B cell (primary cell): Measurements from ENCODE around the gene DFFB. TPM values are rescaled to one million over a fixed set of nuclear protein-coding genes. Genes with fewer than 3 reads are reported as not detected.

ENCODE experiments used
- ATAC-seq: fragments of 200-7000 bp; cut with Tn5 transposase; one replicate; pipeline ENCODE4 v1.10.0; 2021; ENCODE audit warnings: low read depth, mild to moderate bottlenecking, moderate number of reproducible peaks, moderate library complexity
- CTCF ChIA-PET: fragments of 350-600 bp; sonication (Branson Sonifier 250); formaldehyde crosslinking; loops from one replicate; lab custom pipeline; 2021; ENCODE audit warnings: antibody characterized with exemption, inconsistent platforms; lab: Charles Lee
- POLR2A ChIA-PET: fragments of 350-600 bp; sonication (Branson Sonifier 250); formaldehyde crosslinking; loops from one replicate; lab custom pipeline; 2021; ENCODE audit warnings: antibody characterized with exemption; lab: Charles Lee
- DNase-seq: peaks from one replicate; pipeline ENCODE4 v3.0.0; 2013
- H2AFZ ChIP-seq: 2 replicates; pipeline ENCODE4 v1.6.1; 2012; ENCODE audit warnings: mild to moderate bottlenecking, low read depth, low read length; ENCODE audit not compliant: insufficient read depth, poor library complexity, severe bottlenecking
- H3K27ac ChIP-seq, 2 donors: 1 replicate in 1 of 2; 2 replicates in 1 of 2; pipeline ENCODE4 v1.5.1; 2012 to 2013; ENCODE audit warnings: low read length in 2 of 2, mild to moderate bottlenecking in 2 of 2, moderate library complexity in 1 of 2
- H3K27me3 ChIP-seq, 4 experiments: fragments of 200-600 bp in 1 of 4; sonication (generic) in 1 of 4; replicated peaks in 1 of 4; 1 replicate in 2 of 4; 2 replicates in 2 of 4; pipeline versions ENCODE4 v1.6.1 to v1.7.0; 2013 to 2016; ENCODE audit warnings: low read length in 3 of 4, mild to moderate bottlenecking in 2 of 4, mixed read lengths in 1 of 4, moderate library complexity in 1 of 4; ENCODE audit not compliant: insufficient read depth in 4 of 4, control insufficient read depth in 3 of 4; ENCODE audit errors: control extremely low read depth in 1 of 4
- H3K36me3 ChIP-seq, 2 experiments: replicated peaks in 1 of 2; 1 replicate in 1 of 2; 2 replicates in 1 of 2; pipeline versions ENCODE4 v1.6.1 to v1.7.1; 2013; ENCODE audit warnings: low read length in 1 of 2; ENCODE audit not compliant: insufficient read depth in 2 of 2, control insufficient read depth in 1 of 2; ENCODE audit errors: control extremely low read depth in 1 of 2, extremely low read depth in 1 of 2
- H3K4me1 ChIP-seq, 2 donors: fragments of 200-600 bp in 1 of 2; sonication (generic) in 1 of 2; 1 replicate in 1 of 2; 2 replicates in 1 of 2; pipeline versions ENCODE4 v1.5.1 to v1.6.1; 2013 to 2017; ENCODE audit warnings: low read length in 2 of 2; ENCODE audit not compliant: control insufficient read depth in 2 of 2, insufficient read depth in 2 of 2
- H3K4me2 ChIP-seq: replicated peaks from 2 replicates; pipeline ENCODE3; 2012; ENCODE audit warnings: mild to moderate bottlenecking, low read depth, low read length; ENCODE audit not compliant: poor library complexity, severe bottlenecking
- H3K4me3 ChIP-seq, 5 experiments: fragments of 200-600 bp in 1 of 5; sonication (generic) in 1 of 5; 1 replicate in 3 of 5; 2 replicates in 2 of 5; pipeline versions ENCODE4 v1.5.1 to v1.7.0; 2011 to 2016; ENCODE audit warnings: low read length in 4 of 5, mild to moderate bottlenecking in 4 of 5, low read depth in 2 of 5, control low read depth in 1 of 5, moderate library complexity in 1 of 5; ENCODE audit not compliant: insufficient read depth in 1 of 5; ENCODE audit errors: control extremely low read depth in 1 of 5, extremely low read depth in 1 of 5
- H3K79me2 ChIP-seq: fragments of 200-600 bp; sonication (generic); one replicate; pipeline ENCODE4 v1.6.0; 2016; ENCODE audit warnings: low read length; ENCODE audit not compliant: control insufficient read depth, insufficient read depth
- H3K9ac ChIP-seq: fragments of 200-600 bp; sonication (generic); 2 replicates; pipeline ENCODE4 v1.6.1; 2017; ENCODE audit warnings: mild to moderate bottlenecking, low read length, moderate library complexity
- H3K9me3 ChIP-seq, 3 donors: one replicate each; pipeline versions ENCODE4 v1.6.1 to v1.7.1; 2013; ENCODE audit warnings: low read length in 2 of 3; ENCODE audit not compliant: control insufficient read depth in 2 of 3, insufficient read depth in 1 of 3; ENCODE audit errors: control extremely low read depth in 1 of 3
- H4K20me1 ChIP-seq: 2 replicates; pipeline ENCODE4 v1.6.0; 2012; ENCODE audit warnings: mild to moderate bottlenecking, low read length; ENCODE audit not compliant: insufficient read depth, control insufficient read depth, poor library complexity, severe bottlenecking
- H3K27ac Mint-ChIP-seq: one replicate; pipeline ENCODE4 v1.8.0; 2021; ENCODE audit warnings: mixed read lengths
- H3K27me3 Mint-ChIP-seq: one replicate; pipeline ENCODE4 v1.8.0; 2021; ENCODE audit warnings: mixed read lengths
- H3K4me1 Mint-ChIP-seq: one replicate; pipeline ENCODE4 v1.8.0; 2021; ENCODE audit warnings: mixed read lengths
- H3K4me3 Mint-ChIP-seq: one replicate; pipeline ENCODE4 v1.8.0; 2021; ENCODE audit warnings: mixed read lengths
- H3K9me3 Mint-ChIP-seq: one replicate; pipeline ENCODE4 v1.8.0; 2022; ENCODE audit warnings: mixed read lengths; ENCODE audit not compliant: insufficient read depth
- CTCF ChIP-seq: fragments of 200-600 bp; IDR thresholded peaks from one replicate; pipeline ENCODE4 v1.8.0; 2022; ENCODE audit warnings: antibody characterized with exemption, mild to moderate bottlenecking
- EZH2 ChIP-seq: IDR thresholded peaks from 2 replicates; pipeline ENCODE4 v1.6.1; 2012; ENCODE audit warnings: borderline replicate concordance, low read depth, mild to moderate bottlenecking, moderate library complexity, low read length; ENCODE audit not compliant: insufficient read depth, poor library complexity, severe bottlenecking
- WGBS: methylation state at CpG from one replicate; pipeline ENCODE4 v1.1.5; 2013; ENCODE audit warnings: missing lambda C conversion rate; ENCODE audit not compliant: insufficient coverage; 5-methylcytosine and 5-hydroxymethylcytosine counted together
- intact Hi-C: fragments of 100-400 bp; cut with micrococcal nuclease; formaldehyde crosslinking; loops from one replicate; pipeline ENCODE4 v1.10.0; 2022
- polyA plus RNA-seq: library from polyadenylated mRNA; depleted of rRNA; stranded (reverse); fragments of >200 nt; gene quantifications from 2 replicates; pipeline ENCODE4 v1.2.3, GENCODE V29; 2012
- total RNA-seq, 2 donors: library from RNA; stranded (reverse); fragments of 120-200 nt in 1 of 2; gene quantifications; 1 replicate in 1 of 2; 2 replicates in 1 of 2; pipeline versions ENCODE4 v1.2.3 to v1.2.4, GENCODE V29; 2013 to 2022

The DFFB gene
- total and polyA plus RNA-seq, 2 donors (not counting 1 experiment from before 2014, with no cell fraction given) = 14.0 to 17.4 TPM

- no peak overlapping the region for H3K4me2 ChIP-seq
- H3K4me1 ChIP-seq = no peaks in the 10 kb centered on the region
- H4K20me1 ChIP-seq = no peaks in the 10 kb centered on the region
- Mint-ChIP-seq H3K9me3 (no peaks in the 10 kb centered on the region), H3K27ac (no peak overlapping the region), H3K4me3 (no peak overlapping the region), H3K4me1 (no peaks in the 10 kb centered on the region), H3K27me3 (no peaks in the 10 kb centered on the region)
- H3K27me3 ChIP-seq = no peaks in the 10 kb centered on the region
- no peak overlapping the region for H3K4me3 ChIP-seq
- TF ChIP-seq CTCF = no peak
- TF ChIP-seq EZH2 = no peak
- no peaks in the 10 kb centered on the region for H3K9me3 ChIP-seq
- H3K79me2 ChIP-seq = no peaks in the 10 kb centered on the region
- POLR2A ChIA-PET = no interaction called here
- no peak overlapping the region for H2AFZ ChIP-seq
- 94% methylated on average over 38 of the region's 38 CpGs for WGBS
- H3K36me3 ChIP-seq = peaks cover 2 to 35% of the 10 kb centered on the region in 2 experiments
- no peak overlapping the region for H3K27ac ChIP-seq
- ATAC-seq (no peak), DNase-seq (no peak)
- CTCF ChIA-PET = interaction anchor here (1.7 kb wide), 1 partner anchor 15 kb away, joined by 4 read pairs; no protein-coding TSS in a partner anchor
- intact Hi-C loops = no loop called here
- no peak overlapping the region for H3K9ac ChIP-seq
Measured at GRCh38 chr1:3816331-3817137, 40.7 kb upstream of the DFFB start.

GRCh38 chr1:3817138-3817740, 40.0 kb upstream of the DFFB start:
- H3K9ac ChIP-seq = no peak overlapping the region
- ChIA-PET POLR2A (no interaction called here), CTCF (interaction anchor here (1.7 kb wide), 1 partner anchor 15 kb away, joined by 4 read pairs; no protein-coding TSS in a partner anchor)
- no peaks in the 10 kb centered on the region for H3K4me1 ChIP-seq
- TF ChIP-seq EZH2 (no peak), CTCF (no peak)
- H3K27me3 Mint-ChIP-seq = no peaks in the 10 kb centered on the region
- no peaks in the 10 kb centered on the region for H3K4me1 Mint-ChIP-seq
- ATAC-seq (no peak), DNase-seq (no peak)
- no peak overlapping the region for H3K4me3 ChIP-seq
- H3K36me3 ChIP-seq = peaks cover 2 to 36% of the 10 kb centered on the region in 2 experiments
- H3K4me3 Mint-ChIP-seq = no peak overlapping the region
- 97% methylated on average over 17 of the region's 17 CpGs for WGBS
- no peak overlapping the region for H3K27ac Mint-ChIP-seq
- no peak overlapping the region for H3K27ac ChIP-seq
- no peaks in the 10 kb centered on the region for H3K79me2 ChIP-seq
- H3K9me3 ChIP-seq = no peaks in the 10 kb centered on the region
- intact Hi-C loops = no loop called here
- H2AFZ ChIP-seq = no peak overlapping the region
- no peaks in the 10 kb centered on the region for H4K20me1 ChIP-seq
- H3K4me2 ChIP-seq = no peak overlapping the region
- no peaks in the 10 kb centered on the region for H3K27me3 ChIP-seq
- no peaks in the 10 kb centered on the region for H3K9me3 Mint-ChIP-seq
